HepG2 (cell line): Measurements from ENCODE around the gene DLST. TPM values are rescaled to one million over a fixed set of nuclear protein-coding genes. Genes with fewer than 3 reads are reported as not detected.

Experiments used
- ATAC-seq: fragments of 200-7000 bp; cut with Tn5 transposase; 3 replicates; pipeline ENCODE4 v1.9.1; 2020; ENCODE audit warnings: mild to moderate bottlenecking, moderate library complexity
- BruUV-seq: library from RNA; stranded (reverse); fragments of 400-500 nt; replicated peaks from 2 replicates; lab custom pipeline; 2021; lab: Mats Ljungman, UMichigan
- CTCF ChIA-PET: fragments of 300-600 bp; formaldehyde crosslinking; extraction: SDS; loops from one replicate; lab custom pipeline; 2021; ENCODE audit warnings: low total read pairs, inconsistent platforms, low intra/inter-chr PET ratio; lab: Yijun Ruan, JAX
- POLR2A ChIA-PET: fragments of 350-600 bp; sonication (Branson Sonifier 250); formaldehyde crosslinking; loops from one replicate; lab custom pipeline; 2020; ENCODE audit warnings: antibody characterized with exemption, inconsistent platforms; lab: Yijun Ruan, JAX
- DNase-seq: peaks from one replicate; pipeline ENCODE4 v3.0.0-alpha.2; 2015; ENCODE audit warnings: low spot score
- FAIRE-seq: peaks from 3 replicates; lab custom pipeline; 2011; peaks lifted over from hg19 to GRCh38; lab: Jason Lieb, UNC
- H2AFZ ChIP-seq: one replicate; pipeline ENCODE4 v1.6.1; 2011; ENCODE audit warnings: low read length, inconsistent platforms
- H3K27ac ChIP-seq: fragments of 300-600 bp; 3 replicates; pipeline ENCODE4 v1.8.0; 2011; ENCODE audit warnings: mixed run types, mild to moderate bottlenecking, mixed read lengths, low read length, inconsistent platforms; ENCODE audit not compliant: insufficient read depth; ENCODE audit errors: extremely low read length
- H3K27me3 ChIP-seq, 2 experiments: fragments of 200-600 bp in 1 of 2; 2 replicates in 1 of 2; 3 replicates in 1 of 2; pipeline versions ENCODE4 v1.6.0 to v1.8.0; 2011; ENCODE audit warnings: low read length in 2 of 2, mild to moderate bottlenecking in 2 of 2, moderate library complexity in 2 of 2, inconsistent platforms in 1 of 2; ENCODE audit not compliant: insufficient read depth in 2 of 2, control insufficient read depth in 1 of 2
- H3K36me3 ChIP-seq, 2 experiments: fragments of 200-600 bp in 1 of 2; replicated peaks in 1 of 2; 2 replicates in 1 of 2; 3 replicates in 1 of 2; pipeline versions ENCODE4 v1.5.1 to v1.8.0; 2011; ENCODE audit warnings: low read length in 2 of 2, inconsistent platforms in 1 of 2; ENCODE audit not compliant: insufficient read depth in 2 of 2, control insufficient read depth in 1 of 2
- H3K4me1 ChIP-seq: 2 replicates; pipeline ENCODE4 v1.5.1; 2012; ENCODE audit warnings: low read length, inconsistent platforms; ENCODE audit not compliant: insufficient read depth
- H3K4me2 ChIP-seq: 2 replicates; pipeline ENCODE4 v1.6.0; 2011; ENCODE audit warnings: low read depth, low read length, inconsistent platforms
- H3K4me3 ChIP-seq, 3 experiments: fragments of 200-600 bp in 1 of 3; sonication (generic), shearing (Covaris generic) in 1 of 3; replicated peaks in 1 of 3; 2 replicates each; pipeline ENCODE4 v1.5.1; 2011 to 2016; ENCODE audit warnings: low read length in 3 of 3, inconsistent platforms in 2 of 3, low read depth in 2 of 3, mild to moderate bottlenecking in 2 of 3, control low read depth in 1 of 3, mixed read lengths in 1 of 3; ENCODE audit not compliant: insufficient read depth in 1 of 3
- H3K79me2 ChIP-seq: one replicate; pipeline ENCODE4 v1.6.1; 2011; ENCODE audit warnings: low read length, inconsistent platforms; ENCODE audit not compliant: insufficient read depth
- H3K9ac ChIP-seq: 2 replicates; pipeline ENCODE4 v1.6.0; 2011; ENCODE audit warnings: mild to moderate bottlenecking, low read depth, low read length, inconsistent platforms; ENCODE audit not compliant: insufficient read depth
- H3K9me3 ChIP-seq: 2 replicates; pipeline ENCODE4 v1.5.1; 2012; ENCODE audit warnings: mild to moderate bottlenecking, low read length
- H4K20me1 ChIP-seq: 2 replicates; pipeline ENCODE4 v1.6.0; 2011; ENCODE audit warnings: inconsistent platforms, mild to moderate bottlenecking, low read length, moderate library complexity; ENCODE audit not compliant: insufficient read depth
- AGO1 ChIP-seq: fragments of 200-400 bp; formaldehyde crosslinking; IDR thresholded peaks from 2 replicates; pipeline ENCODE4 v1.6.1; 2017; ENCODE audit warnings: mild to moderate bottlenecking, low read depth, low read length, moderate library complexity; ENCODE audit not compliant: poor library complexity, severe bottlenecking
- AGO2 ChIP-seq: fragments of 200-400 bp; formaldehyde crosslinking; optimal IDR thresholded peaks from 2 replicates; pipeline ENCODE3; 2017; ENCODE audit warnings: mild to moderate bottlenecking, low read depth, low read length, moderate library complexity
- ARID3A ChIP-seq: IDR thresholded peaks from 2 replicates; pipeline ENCODE4 v1.6.1; 2012; ENCODE audit warnings: low read depth, low read length, improper control_type of control experiment
- IKZF4 ChIP-seq: sonication (generic); formaldehyde crosslinking; IDR thresholded peaks from 2 replicates; pipeline ENCODE4 v1.5.1; 2020; ENCODE audit warnings: borderline replicate concordance, mild to moderate bottlenecking, low read depth, missing genetic modification reagents; ENCODE audit errors: not compliant biosample characterization
- KDM1A ChIP-seq: IDR thresholded peaks from 2 replicates; pipeline ENCODE4 v1.6.1; 2016; ENCODE audit warnings: missing compliant biosample characterization
- KDM5B ChIP-seq: sonication (generic); formaldehyde crosslinking; IDR thresholded peaks from 2 replicates; pipeline ENCODE4 v1.4.0; 2020; ENCODE audit warnings: missing genetic modification reagents, mild to moderate bottlenecking, borderline replicate concordance
- MAFF ChIP-seq: IDR thresholded peaks from 2 replicates; pipeline ENCODE4 v1.6.1; 2011; ENCODE audit warnings: low read depth, low read length, improper control_type of control experiment
- SMAD3 ChIP-seq: sonication (generic); formaldehyde crosslinking; IDR thresholded peaks from 2 replicates; pipeline ENCODE4 v1.4.0; 2020; ENCODE audit warnings: missing genetic modification reagents
- SNAPC4 ChIP-seq: sonication (generic); formaldehyde crosslinking; IDR thresholded peaks from 2 replicates; pipeline ENCODE4 v1.4.0; 2020; ENCODE audit warnings: mild to moderate bottlenecking, missing genetic modification reagents
- SRY ChIP-seq: sonication (generic); formaldehyde crosslinking; IDR thresholded peaks from 2 replicates; pipeline ENCODE4 v1.8.0; 2022; ENCODE audit warnings: mild to moderate bottlenecking, missing genetic modification reagents
- THAP11 ChIP-seq: IDR thresholded peaks from 2 replicates; pipeline ENCODE4 v1.6.1; 2016; ENCODE audit warnings: missing biosample characterization, missing genetic modification reagents
- ZMAT3 ChIP-seq: sonication (generic); formaldehyde crosslinking; conservative IDR thresholded peaks from 2 replicates; pipeline ENCODE4 v1.7.0; 2021; ENCODE audit warnings: missing genetic modification reagents
- ZMYM3 ChIP-seq: sonication (generic); formaldehyde crosslinking; IDR thresholded peaks from 2 replicates; pipeline ENCODE4 v1.5.1; 2020; ENCODE audit warnings: mild to moderate bottlenecking, missing genetic modification reagents
- ZNF589 ChIP-seq: sonication (generic); formaldehyde crosslinking; conservative IDR thresholded peaks from 2 replicates; pipeline ENCODE4 v1.8.0; 2022; ENCODE audit warnings: mild to moderate bottlenecking, moderate library complexity, missing genetic modification reagents
- ZNF773 ChIP-seq: sonication (generic); formaldehyde crosslinking; IDR thresholded peaks from 2 replicates; pipeline ENCODE4 v1.4.0; 2020; ENCODE audit warnings: missing genetic modification reagents, borderline replicate concordance
- WGBS: methylation state at CpG from one replicate; pipeline ENCODE4 v1.1.6; 2017; ENCODE audit warnings: low lambda C conversion rate; 5-methylcytosine and 5-hydroxymethylcytosine counted together
- in situ Hi-C: cut with HindIII; loops from 2 replicates; pipeline ENCODE4 v1.10.0; 2017; ENCODE audit warnings: low pct_unique_long_range_greater_than_20kb; ENCODE audit not compliant: extremely low pct_ligation_motif_present
- intact Hi-C: fragments of 100-400 bp; cut with micrococcal nuclease; formaldehyde crosslinking; loops from one replicate; pipeline ENCODE4 v1.10.0; 2022; ENCODE audit not compliant: unreplicated experiment
- polyA plus RNA-seq, 8 experiments: library from polyadenylated mRNA; depleted of rRNA in 3 of 8; stranded (reverse) in 7 of 8; unstranded in 1 of 8; fragments of >200 nt; fragmentation: Illumina TruSeq in 4 of 8; extraction: Trizol in 4 of 8; gene quantifications; 2 replicates each; pipeline versions ENCODE4 v1.2.1 to v1.2.3, GENCODE V29; 2011 to 2016; ENCODE audit warnings: low read depth in 4 of 8, missing spikeins in 1 of 8, mixed read lengths in 1 of 8; ENCODE audit not compliant: insufficient read depth in 1 of 8
- total RNA-seq, 5 experiments: library from RNA; depleted of rRNA; stranded (reverse); fragments of >200 nt; fragmentation: Illumina TruSeq; extraction: Trizol; gene quantifications; 2 replicates each; pipeline ENCODE4 v1.2.3, GENCODE V29; 2016; ENCODE audit warnings: low read depth in 1 of 5

DLST gene
- total and polyA plus RNA-seq, 2 of the 13 experiments (the other 11 are each of a cell fraction or from before 2014, with no cell fraction given): 56.5 to 94.3 TPM

- TF ChIP-seq ZMAT3 (CRISPR knock-in tag) (no peak), AGO1 (peak; percentile 19)
Observed at GRCh38 chr14:74952180-74952665, 70.5 kb downstream of the DLST start (continued).

GRCh38 chr14:74952697-74953484 lies 71.2 kb downstream of the DLST start:
- no peak for ATAC-seq
- intact Hi-C loops (no loop called here), in situ Hi-C loops (loop anchor here (5.0 kb wide), 1 partner anchor 49 kb away; the partner anchor contains the start of gene EIF2B2)
- Histone ChIP-seq H3K4me3 (peak overlapping the region in 2 of 3 experiments; percentile 80 to 86; a peak in 4 of 6 replicates), H2AFZ (no peak overlapping the region), H3K27me3 (no peaks in the 10 kb centered on the region), H3K79me2 (peaks cover 15% of the 10 kb centered on the region), H3K9me3 (no peaks in the 10 kb centered on the region), H3K36me3 (peaks cover 5 to 12% of the 10 kb centered on the region in 2 experiments; a peak in 3 of 5 replicates), H3K4me2 (peak overlapping the region; percentile 92), H3K9ac (peak overlapping the region; percentile 78; the same call in 1 of the 2 replicates), H4K20me1 (no peaks in the 10 kb centered on the region), H3K27ac (peak overlapping the region; percentile 97), H3K4me1 (peaks cover 65% of the 10 kb centered on the region)
- ChIA-PET POLR2A (interaction anchor here (0.6 to 2.9 kb wide), 6 partner anchors 12 to 117 kb away, joined by 3 to 14 read pairs (median 9); partner anchors contain the start of genes ACYP1 and ZC2HC1C), CTCF (no interaction called here)
- no peak for DNase-seq
- WGBS: 72% methylated on average over 7 of the region's 18 CpGs
- BruUV-seq: no TSS peak
- FAIRE-seq: no peak
- no peak for TF ChIP-seq IKZF4 (CRISPR knock-in tag)
- no peak for TF ChIP-seq ZNF773 (CRISPR knock-in tag)
- TF ChIP-seq SRY (CRISPR knock-in tag): no peak
- TF ChIP-seq MAFF: no peak
- TF ChIP-seq THAP11 (CRISPR knock-in tag): no peak
- TF ChIP-seq ZMYM3 (CRISPR knock-in tag): peak; percentile 96
- TF ChIP-seq SMAD3 (CRISPR knock-in tag): no peak
- peak; percentile 44 for TF ChIP-seq AGO2
- no peak for TF ChIP-seq SNAPC4
- TF ChIP-seq ARID3A: no peak
- TF ChIP-seq KDM1A (CRISPR knock-in tag): peak; percentile 58; the same call in 1 of the 2 replicates
- TF ChIP-seq KDM5B: no peak
- TF ChIP-seq ZNF589: no peak
- peak; percentile 38 for TF ChIP-seq AGO1
